PC-9 (cell line): Measurements from ENCODE around the gene THAP8. TPM values are rescaled to one million over a fixed set of nuclear protein-coding genes. Genes with fewer than 3 reads are reported as not detected.

ENCODE experiments used
- BruUV-seq: library from RNA; stranded (reverse); fragments of 400-500 nt; replicated peaks from 2 replicates; lab custom pipeline; 2021; lab: Mats Ljungman, UMichigan
- CTCF ChIA-PET: fragments of 300-600 bp; sonication (Branson Sonifier 250); formaldehyde crosslinking; loops from one replicate; lab custom pipeline; 2022; ENCODE audit warnings: antibody characterized with exemption; lab: Charles Lee
- POLR2A ChIA-PET: fragments of 300-600 bp; sonication (Branson Sonifier 250); formaldehyde crosslinking; loops from one replicate; lab custom pipeline; 2022; ENCODE audit warnings: antibody characterized with exemption; ENCODE audit not compliant: unreplicated experiment; lab: Charles Lee
- DNase-seq, 2 experiments: peaks; one replicate each; pipeline versions ENCODE4 v3.0.0 to v3.0.0-alpha.2; 2015 to 2022; ENCODE audit warnings: mixed read lengths in 1 of 2
- H2AFZ ChIP-seq: fragments of 200-600 bp; sonication (generic); 2 replicates; pipeline ENCODE4 v1.8.1; 2017; ENCODE audit warnings: antibody characterized with exemption
- H3F3A ChIP-seq: fragments of 200-600 bp; sonication (generic); 2 replicates; pipeline ENCODE4 v1.8.1; 2017; ENCODE audit warnings: antibody characterized with exemption, mild to moderate bottlenecking, low read depth; ENCODE audit not compliant: insufficient read depth
- H3K27ac ChIP-seq: fragments of 200-600 bp; sonication (generic); 2 replicates; pipeline ENCODE4 v1.6.1; 2016; ENCODE audit warnings: mixed run types
- H3K27me3 ChIP-seq: fragments of 200-600 bp; sonication (generic); 2 replicates; pipeline ENCODE4 v1.6.1; 2016; ENCODE audit warnings: low read depth, mixed run types; ENCODE audit not compliant: insufficient read depth
- H3K36me3 ChIP-seq: fragments of 200-600 bp; sonication (generic); 2 replicates; pipeline ENCODE4 v1.6.1; 2016; ENCODE audit warnings: low read depth, mixed run types
- H3K4me1 ChIP-seq: fragments of 200-600 bp; sonication (generic); replicated peaks from 2 replicates; pipeline ENCODE4 v1.6.1; 2016; ENCODE audit warnings: mixed run types; ENCODE audit not compliant: insufficient read depth
- H3K4me2 ChIP-seq: fragments of 200-600 bp; sonication (generic); 2 replicates; pipeline ENCODE4 v1.6.1; 2017; ENCODE audit warnings: mixed run types
- H3K4me3 ChIP-seq: fragments of 200-600 bp; sonication (generic); 2 replicates; pipeline ENCODE4 v1.6.1; 2016; ENCODE audit warnings: mixed run types
- H3K79me2 ChIP-seq: fragments of 200-600 bp; sonication (generic); 2 replicates; pipeline ENCODE4 v1.6.1; 2017; ENCODE audit warnings: low read depth, mixed run types
- H3K9me2 ChIP-seq: fragments of 200-600 bp; sonication (generic); 2 replicates; pipeline ENCODE4 v1.8.1; 2017; ENCODE audit warnings: mild to moderate bottlenecking; ENCODE audit not compliant: insufficient read depth
- H3K9me3 ChIP-seq: fragments of 200-600 bp; sonication (generic); 2 replicates; pipeline ENCODE4 v1.8.1; 2016; ENCODE audit warnings: low read depth; ENCODE audit not compliant: insufficient read depth
- H4K20me1 ChIP-seq: fragments of 200-600 bp; sonication (generic); 2 replicates; pipeline ENCODE4 v1.8.1; 2017; ENCODE audit not compliant: insufficient read depth
- EZH2 ChIP-seq: fragments of 200-600 bp; sonication (generic); IDR thresholded peaks from 2 replicates; pipeline ENCODE4 v1.8.0; 2017; ENCODE audit warnings: antibody characterized with exemption, low read depth
- intact Hi-C: fragments of 100-400 bp; cut with micrococcal nuclease; formaldehyde crosslinking; loops from one replicate; pipeline ENCODE4 v1.10.0; 2022; ENCODE audit not compliant: unreplicated experiment
- total RNA-seq: library from RNA; stranded (reverse); gene quantifications from 2 replicates; pipeline ENCODE4 v1.2.3, GENCODE V29; 2021
- TF ChIP-seq, protein P1 (sequence below): fragments of 200-600 bp; sonication (generic); conservative IDR thresholded peaks from 2 replicates; pipeline ENCODE4 v1.6.1; 2017; ENCODE audit warnings: mixed run types, antibody characterized with exemption, mild to moderate bottlenecking, moderate library complexity

Gene THAP8
- total RNA-seq, 1 experiment from 2014 or later = 5.2 TPM

DNA sequence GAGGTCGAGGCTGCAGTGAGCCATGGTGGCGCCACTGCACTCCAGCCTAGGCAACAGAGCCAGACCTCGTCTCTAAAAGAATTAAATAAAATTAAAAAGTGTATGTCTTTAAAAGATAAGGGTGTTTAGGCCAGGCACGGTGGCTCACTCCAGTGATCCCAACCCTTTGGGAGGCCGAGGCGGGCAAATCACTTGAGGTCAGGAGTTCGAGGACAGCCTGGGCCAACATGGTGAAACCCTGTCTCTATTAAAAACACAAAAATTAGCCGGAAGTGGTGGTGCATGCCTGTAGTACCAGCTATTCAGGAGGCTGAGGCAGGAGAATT lies 66.6 kb downstream of the THAP8 start:
- H3K27me3 ChIP-seq = peaks cover 63% of the 10 kb centered on the region
- TF ChIP-seq, protein P1, sequence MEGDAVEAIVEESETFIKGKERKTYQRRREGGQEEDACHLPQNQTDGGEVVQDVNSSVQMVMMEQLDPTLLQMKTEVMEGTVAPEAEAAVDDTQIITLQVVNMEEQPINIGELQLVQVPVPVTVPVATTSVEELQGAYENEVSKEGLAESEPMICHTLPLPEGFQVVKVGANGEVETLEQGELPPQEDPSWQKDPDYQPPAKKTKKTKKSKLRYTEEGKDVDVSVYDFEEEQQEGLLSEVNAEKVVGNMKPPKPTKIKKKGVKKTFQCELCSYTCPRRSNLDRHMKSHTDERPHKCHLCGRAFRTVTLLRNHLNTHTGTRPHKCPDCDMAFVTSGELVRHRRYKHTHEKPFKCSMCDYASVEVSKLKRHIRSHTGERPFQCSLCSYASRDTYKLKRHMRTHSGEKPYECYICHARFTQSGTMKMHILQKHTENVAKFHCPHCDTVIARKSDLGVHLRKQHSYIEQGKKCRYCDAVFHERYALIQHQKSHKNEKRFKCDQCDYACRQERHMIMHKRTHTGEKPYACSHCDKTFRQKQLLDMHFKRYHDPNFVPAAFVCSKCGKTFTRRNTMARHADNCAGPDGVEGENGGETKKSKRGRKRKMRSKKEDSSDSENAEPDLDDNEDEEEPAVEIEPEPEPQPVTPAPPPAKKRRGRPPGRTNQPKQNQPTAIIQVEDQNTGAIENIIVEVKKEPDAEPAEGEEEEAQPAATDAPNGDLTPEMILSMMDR = no peak
- no peak for TF ChIP-seq EZH2
- H3K9me3 ChIP-seq = no peaks in the 10 kb centered on the region; the same call in 1 of the 2 replicates
- POLR2A ChIA-PET = no interaction called here
- CTCF ChIA-PET = interaction anchor here (0.7 kb wide), 1 partner anchor 1355 kb away, joined by 10 read pairs; no protein-coding TSS in a partner anchor
- no peaks in the 10 kb centered on the region for H3K4me1 ChIP-seq
- H3K9me2 ChIP-seq = no peaks in the 10 kb centered on the region
- BruUV-seq = no TSS peak
- H3K4me3 ChIP-seq = peak overlapping the region; percentile 46; the same call in 1 of the 2 replicates
- no peak overlapping the region for H3K27ac ChIP-seq
- intact Hi-C loops = no loop called here
- no peak overlapping the region for H2AFZ ChIP-seq
- H3K36me3 ChIP-seq = no peaks in the 10 kb centered on the region
- no peaks in the 10 kb centered on the region for H3K79me2 ChIP-seq
- peak overlapping the region; percentile 74 for H3K4me2 ChIP-seq
- no peaks in the 10 kb centered on the region for H3F3A ChIP-seq
- no peaks in the 10 kb centered on the region for H4K20me1 ChIP-seq
- DNase-seq = no peak

DNA sequence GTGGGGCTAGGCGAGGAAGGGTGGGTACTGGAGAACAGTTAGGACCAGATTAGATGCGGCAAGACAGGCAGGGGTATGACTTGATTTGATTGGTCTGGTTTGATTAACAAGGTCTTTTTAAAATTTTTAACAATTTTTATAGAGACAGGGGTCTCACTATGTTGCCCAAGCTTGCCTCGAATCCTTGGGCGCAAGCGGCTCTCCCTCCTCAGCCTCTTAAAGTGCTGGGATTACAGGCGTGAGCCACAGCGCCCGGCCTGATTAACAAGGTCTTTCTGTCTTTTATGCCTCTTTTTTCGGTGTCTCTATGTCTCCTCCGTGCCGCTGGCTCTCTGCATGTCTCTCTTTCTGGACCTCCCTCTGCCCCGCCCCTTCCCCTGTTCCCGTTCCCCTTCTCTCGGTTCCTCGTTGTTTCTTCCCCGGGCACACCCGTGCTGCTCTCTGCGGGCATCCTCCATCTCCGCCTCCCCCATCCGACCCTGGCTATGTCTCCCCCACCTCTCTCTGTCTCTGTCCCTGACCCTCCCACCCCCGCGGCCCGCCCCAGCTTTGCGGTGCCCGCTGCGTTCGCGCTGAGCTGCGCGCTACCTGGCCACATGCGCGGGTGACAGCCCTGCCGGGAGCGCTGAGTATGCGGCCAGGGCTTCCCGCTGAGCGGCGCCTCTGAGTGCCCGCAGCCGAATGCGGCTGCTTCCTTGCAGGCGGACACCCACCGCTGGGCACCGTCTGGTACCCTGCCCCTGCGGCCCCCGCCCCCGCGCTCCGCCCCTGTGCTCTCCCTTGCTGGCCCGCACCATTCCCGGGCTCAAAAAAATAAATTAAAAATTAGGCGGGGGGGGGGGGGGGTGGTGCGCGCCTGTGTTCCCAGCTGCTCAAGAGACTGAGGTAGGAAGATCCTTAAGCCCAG lies 67.2 kb downstream of the THAP8 start:
- Histone ChIP-seq H2AFZ (no peak overlapping the region), H3K4me2 (peak overlapping the region; percentile 74), H3K27me3 (peaks cover 69% of the 10 kb centered on the region), H3K27ac (no peak overlapping the region), H3K4me1 (no peaks in the 10 kb centered on the region), H3F3A (no peaks in the 10 kb centered on the region), H3K36me3 (no peaks in the 10 kb centered on the region), H4K20me1 (no peaks in the 10 kb centered on the region), H3K9me2 (no peaks in the 10 kb centered on the region), H3K79me2 (no peaks in the 10 kb centered on the region), H3K9me3 (no peaks in the 10 kb centered on the region; the same call in 1 of the 2 replicates), H3K4me3 (peak overlapping the region; percentile 46; the same call in 1 of the 2 replicates)
- BruUV-seq = no TSS peak
- no peak for DNase-seq
- TF ChIP-seq, protein P1 = no peak
- no peak for TF ChIP-seq EZH2
- ChIA-PET POLR2A (no interaction called here), CTCF (interaction anchor here (0.7 kb wide), 1 partner anchor 1356 kb away, joined by 10 read pairs; no protein-coding TSS in a partner anchor)
- intact Hi-C loops = no loop called here

DNA sequence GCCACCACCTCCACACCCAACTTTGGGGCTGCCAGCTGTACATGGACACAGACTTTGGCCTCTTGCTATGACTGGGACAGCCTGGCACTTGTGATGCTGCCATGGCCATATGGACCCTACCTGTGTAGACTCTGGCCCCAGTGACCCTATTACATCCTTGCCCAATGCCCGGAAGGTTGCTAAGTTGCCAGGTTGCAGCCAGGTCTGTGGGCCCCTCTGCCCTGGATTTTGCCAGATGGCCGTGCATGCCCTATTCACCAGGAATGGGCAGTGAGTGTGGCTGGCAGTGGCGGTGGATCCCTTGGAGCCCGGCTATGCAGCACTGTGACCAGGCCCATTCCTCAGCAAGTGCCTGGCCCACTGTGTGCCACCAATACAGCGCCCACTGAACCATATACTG lies 68.0 kb downstream of the THAP8 start:
- peaks cover 77% of the 10 kb centered on the region for H3K27me3 ChIP-seq
- H3K27ac ChIP-seq = no peak overlapping the region
- no peak for TF ChIP-seq EZH2
- TF ChIP-seq, protein P1 = no peak
- no peaks in the 10 kb centered on the region for H3K79me2 ChIP-seq
- H2AFZ ChIP-seq = no peak overlapping the region
- no peaks in the 10 kb centered on the region for H3K36me3 ChIP-seq
- H3F3A ChIP-seq = no peaks in the 10 kb centered on the region
- POLR2A ChIA-PET = no interaction called here
- no peak overlapping the region for H3K4me3 ChIP-seq
- no peak overlapping the region for H3K4me2 ChIP-seq
- H3K4me1 ChIP-seq = no peaks in the 10 kb centered on the region
- intact Hi-C loops = no loop called here
- no peak for DNase-seq
- H4K20me1 ChIP-seq = no peaks in the 10 kb centered on the region
- no TSS peak for BruUV-seq
- H3K9me2 ChIP-seq = no peaks in the 10 kb centered on the region
- CTCF ChIA-PET = no interaction called here
- no peaks in the 10 kb centered on the region; the same call in 1 of the 2 replicates for H3K9me3 ChIP-seq

Other genes with a start within 250 kb of the THAP8 start
- gene PRODH2, start 241.4 kb downstream of the THAP8 start, total RNA-seq = not detected in 2 replicates
- gene NPHS1, start 201.8 kb downstream of the THAP8 start, total RNA-seq = not detected in 2 replicates
- gene KIRREL2, start 197.4 kb downstream of the THAP8 start, total RNA-seq = not detected in 2 replicates
- 2.0 and 2.1 TPM in 2 replicates for gene APLP1, start 185.7 kb downstream of the THAP8 start, total RNA-seq
- gene NFKBID, start 153.7 kb downstream of the THAP8 start, total RNA-seq = 15.7 and 27.5 TPM in 2 replicates
- gene HCST, start 151.8 kb downstream of the THAP8 start, total RNA-seq = 1.8 and 2.6 TPM in 2 replicates
- gene TYROBP, start 146.0 kb downstream of the THAP8 start, total RNA-seq = not detected in 2 replicates
- 10.5 and 14.7 TPM in 2 replicates for gene LRFN3, start 117.9 kb downstream of the THAP8 start, total RNA-seq
- 16.9 and 22.4 TPM in 2 replicates for gene SDHAF1, start 59.1 kb downstream of the THAP8 start, total RNA-seq
- gene SYNE4, start 45.5 kb downstream of the THAP8 start, total RNA-seq = 36.6 and 39.5 TPM in 2 replicates
- gene ALKBH6, start 40.1 kb downstream of the THAP8 start, total RNA-seq = 48.2 and 55.1 TPM in 2 replicates
- 4.2 and 5.0 TPM in 2 replicates for gene CLIP3, start 21.4 kb downstream of the THAP8 start, total RNA-seq
- 14.0 and 17.0 TPM in 2 replicates for gene WDR62, start 612 bp upstream of the THAP8 start, total RNA-seq
- gene OVOL3, start 56.9 kb upstream of the THAP8 start, total RNA-seq = not detected in 2 replicates
- 92.2 and 131 TPM in 2 replicates for gene POLR2I, start 60.6 kb upstream of the THAP8 start, total RNA-seq
- gene TBCB, start 61.2 kb upstream of the THAP8 start, total RNA-seq = 126 and 150 TPM in 2 replicates
- 1,014 and 1,177 TPM in 2 replicates for gene CAPNS1, start 85.8 kb upstream of the THAP8 start, total RNA-seq
- gene COX7A1, start 98.2 kb upstream of the THAP8 start, total RNA-seq = not detected in 2 replicates
- 3.3 and 4.3 TPM in 2 replicates for gene ZNF565, start 160.4 kb upstream of the THAP8 start, total RNA-seq
- 53.1 and 68.0 TPM in 2 replicates for gene ZNF146, start 160.8 kb upstream of the THAP8 start, total RNA-seq